HG03066 (cell line): Measurements from ENCODE around the gene SLC16A13.
"Not testable (repeated sequence)": the region's sequence is repeated elsewhere in the genome, so short reads cannot be mapped to it uniquely, and the experiment has no call there.

Experiments
- ATAC-seq: cut with Tn5 transposase; IDR thresholded peaks from one replicate; pipeline ENCODE4 v1.9.1; 2021; ENCODE audit warnings: low read depth; ENCODE audit not compliant: unreplicated experiment

SLC16A13 gene, protein sequence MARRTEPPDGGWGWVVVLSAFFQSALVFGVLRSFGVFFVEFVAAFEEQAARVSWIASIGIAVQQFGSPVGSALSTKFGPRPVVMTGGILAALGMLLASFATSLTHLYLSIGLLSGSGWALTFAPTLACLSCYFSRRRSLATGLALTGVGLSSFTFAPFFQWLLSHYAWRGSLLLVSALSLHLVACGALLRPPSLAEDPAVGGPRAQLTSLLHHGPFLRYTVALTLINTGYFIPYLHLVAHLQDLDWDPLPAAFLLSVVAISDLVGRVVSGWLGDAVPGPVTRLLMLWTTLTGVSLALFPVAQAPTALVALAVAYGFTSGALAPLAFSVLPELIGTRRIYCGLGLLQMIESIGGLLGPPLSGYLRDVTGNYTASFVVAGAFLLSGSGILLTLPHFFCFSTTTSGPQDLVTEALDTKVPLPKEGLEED

DNA sequence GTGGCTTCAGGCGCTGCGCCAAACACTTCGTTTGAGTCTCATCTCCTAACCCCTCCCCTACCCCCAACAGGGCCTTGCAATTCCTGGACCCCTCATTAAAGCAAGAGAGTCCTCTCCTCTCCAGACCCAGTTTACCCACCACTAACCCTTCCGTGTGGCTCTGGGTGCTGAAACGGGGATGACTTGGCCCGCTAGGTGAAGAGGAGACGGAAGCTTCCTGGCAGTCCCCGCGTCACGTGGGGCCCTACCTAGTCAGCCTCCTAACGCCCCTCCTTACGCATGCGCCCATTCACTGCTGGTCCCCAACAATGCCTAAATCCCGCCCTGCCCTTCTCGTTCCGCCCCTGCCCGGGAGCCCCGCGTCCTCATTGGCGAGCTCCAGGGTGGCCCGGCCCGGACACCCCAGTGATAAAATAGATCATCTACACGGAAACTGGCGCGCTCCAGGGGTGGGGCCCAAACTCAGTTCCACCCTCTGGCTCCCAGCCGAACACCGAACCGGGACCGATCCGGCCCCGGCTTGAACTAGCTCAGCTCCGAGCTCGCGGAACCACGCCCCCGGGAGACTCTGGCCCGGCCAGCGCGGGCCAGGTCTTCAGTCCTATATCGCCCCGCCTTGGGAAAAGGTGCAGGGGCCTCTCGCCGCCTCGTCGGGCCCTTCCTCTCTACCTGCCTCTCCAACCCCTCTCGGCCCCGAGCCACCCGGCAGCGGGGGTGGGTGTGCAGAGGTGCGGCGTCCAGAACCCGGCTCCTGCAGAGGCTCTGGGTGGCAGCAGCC, at the start of gene SLC16A13:
TSS of gene SLC16A13 (plus strand) at position 425 of the 778 bp plus-strand sequence. CDS start 368 bp downstream, outside the sequence.
- peak; percentile 90 for ATAC-seq

DNA sequence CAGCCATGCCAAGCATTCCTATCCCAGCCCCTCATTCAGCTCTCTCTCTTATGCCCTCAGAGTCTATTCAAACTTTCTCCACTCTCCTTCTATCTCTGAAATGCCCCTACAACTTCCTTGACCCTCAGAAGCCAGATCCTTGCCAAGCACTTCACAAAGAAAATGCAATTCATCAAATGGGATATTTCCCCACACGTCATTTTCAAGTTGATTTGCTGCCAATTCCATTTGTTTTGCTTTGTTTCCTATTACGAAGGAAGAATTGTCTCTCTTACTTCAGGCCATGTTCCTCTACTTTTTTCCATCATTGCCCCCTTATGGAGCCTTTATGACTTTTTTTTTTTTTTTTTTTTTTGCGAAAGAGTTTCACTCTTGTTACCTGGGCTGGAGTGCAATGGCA, 49.1 kb upstream of the SLC16A13 start:
- ATAC-seq = no peak

DNA sequence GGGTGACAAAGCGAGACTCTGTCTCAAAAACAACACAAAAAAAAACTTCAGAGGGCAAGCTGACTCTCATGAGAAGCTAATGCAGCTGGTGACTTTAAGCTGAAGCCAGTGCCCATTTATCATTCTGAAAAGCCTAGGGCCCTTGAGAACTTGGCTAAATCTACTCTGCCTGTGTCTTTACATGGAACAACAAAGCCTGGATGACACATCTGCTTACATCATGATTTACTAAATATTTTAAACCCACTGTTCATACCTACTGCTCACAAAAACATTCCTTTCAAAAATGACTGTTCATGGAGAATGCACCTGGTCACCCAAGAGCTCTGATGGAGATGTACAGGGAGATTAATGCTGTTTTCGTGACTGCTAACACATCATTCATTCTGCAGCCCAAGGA, 46.0 kb upstream of the SLC16A13 start:
- ATAC-seq = no peak

DNA sequence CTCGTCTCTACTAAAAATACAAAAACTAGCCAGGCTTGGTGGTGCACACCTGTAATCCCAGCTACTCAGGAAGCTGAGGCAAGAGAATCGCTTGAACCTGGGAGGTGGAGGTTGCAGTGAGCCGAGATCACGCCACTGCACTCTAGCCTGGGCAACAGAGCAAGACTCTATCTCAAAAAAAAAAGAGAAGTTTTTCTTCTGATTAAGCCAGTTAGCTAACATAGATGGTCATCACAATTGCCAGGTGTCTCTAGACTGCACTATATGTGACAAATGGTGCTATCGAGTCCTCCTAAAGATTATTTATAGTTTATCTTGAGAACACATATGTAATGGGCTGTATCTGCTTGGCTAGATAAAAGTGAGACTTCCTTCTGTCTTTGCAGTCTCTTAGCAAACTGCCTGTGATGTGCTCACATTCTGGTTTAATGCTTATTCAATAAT, 42.2 kb upstream of the SLC16A13 start:
- not testable (repeated sequence) for ATAC-seq

DNA sequence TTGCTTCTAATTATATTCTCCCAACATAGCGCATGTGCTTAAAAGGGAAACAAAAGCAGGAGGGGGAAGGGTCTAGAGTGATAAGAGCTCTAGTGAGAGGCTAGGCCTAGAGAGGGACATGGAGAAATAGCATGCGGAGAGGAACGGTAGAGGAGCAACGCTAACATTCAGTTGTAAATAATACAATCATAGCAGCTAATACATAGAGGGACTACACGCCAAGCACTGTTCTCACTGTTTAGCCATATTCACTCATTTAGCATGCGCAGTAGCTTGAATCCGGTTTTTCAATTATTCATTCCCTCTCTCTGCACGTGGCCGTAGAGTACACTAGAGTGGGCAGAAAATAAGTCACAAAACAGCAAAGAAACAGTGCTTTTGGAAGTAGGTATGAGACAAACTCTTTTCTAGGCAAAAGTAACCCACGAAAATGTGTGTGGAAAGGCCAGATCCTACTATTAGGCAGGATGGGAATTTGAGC, 41.7 kb upstream of the SLC16A13 start:
- no peak for ATAC-seq

DNA sequence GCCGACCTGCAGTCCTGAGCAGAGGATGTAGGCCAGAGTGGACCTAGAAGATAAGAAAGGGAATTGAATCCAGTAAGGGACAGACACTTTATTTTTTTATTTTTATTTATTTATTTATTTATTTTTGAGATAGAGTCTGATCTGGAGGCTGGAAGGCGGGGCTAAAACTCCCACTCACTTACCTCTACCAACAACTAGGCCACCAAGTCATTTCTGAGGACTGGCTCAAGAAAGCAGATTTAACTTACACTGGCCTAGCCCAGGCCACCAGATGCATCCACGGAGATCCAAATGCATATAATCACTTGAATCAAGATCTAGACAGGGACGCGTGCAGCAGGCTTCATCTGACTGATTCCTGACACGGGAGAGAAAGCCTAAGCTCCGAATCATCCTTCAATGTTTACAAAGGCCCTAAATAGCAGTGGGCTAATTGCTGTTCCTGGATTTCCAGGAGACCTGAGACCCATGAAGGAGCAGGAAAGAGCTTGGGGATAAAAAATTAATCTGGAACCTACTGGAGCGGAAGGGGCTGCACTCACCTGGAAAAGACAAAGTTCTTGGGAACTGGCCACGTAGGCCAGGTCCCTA, 41.1 kb upstream of the SLC16A13 start:
- no peak for ATAC-seq

DNA sequence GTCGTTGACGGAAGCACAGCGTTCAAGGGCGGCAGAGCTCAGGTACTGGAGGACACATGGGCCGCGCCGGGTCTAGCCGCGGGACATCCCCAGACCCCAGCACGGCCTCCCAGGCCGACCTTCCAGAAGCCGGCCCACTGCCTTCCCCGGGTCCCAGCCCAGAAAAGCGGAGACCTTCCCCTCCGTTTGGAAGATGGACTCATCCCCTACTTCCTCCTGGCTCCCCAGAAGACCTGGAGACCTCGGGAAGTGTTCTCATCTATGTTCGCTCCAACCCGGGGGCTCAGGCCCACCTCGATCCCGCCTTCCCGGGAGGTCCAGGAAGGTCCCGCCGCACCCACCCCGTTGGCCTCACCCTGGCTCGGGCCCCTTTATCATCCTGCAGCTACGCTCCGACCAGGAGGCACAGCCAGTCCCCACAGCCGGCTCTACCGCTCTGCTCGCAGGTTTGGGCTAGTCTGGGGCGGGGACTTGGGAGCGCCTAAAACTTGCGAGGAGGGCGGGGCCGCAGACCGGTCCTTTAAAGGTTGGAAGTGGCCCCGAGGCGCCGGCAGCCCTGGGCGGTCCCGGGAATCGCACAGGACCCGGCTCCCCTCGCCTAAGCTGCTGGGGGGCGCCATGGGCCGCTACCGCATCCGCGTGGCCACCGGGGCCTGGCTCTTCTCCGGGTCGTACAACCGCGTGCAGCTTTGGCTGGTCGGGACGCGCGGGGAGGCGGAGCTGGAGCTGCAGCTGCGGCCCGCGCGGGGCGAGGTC, 40.1 kb upstream of the SLC16A13 start, which contains the start of gene ALOX12:
TSS of gene ALOX12 (plus strand) at position 550 of the 756 bp plus-strand sequence. CDS start at position 619, 69 bp downstream.
- no peak for ATAC-seq

DNA sequence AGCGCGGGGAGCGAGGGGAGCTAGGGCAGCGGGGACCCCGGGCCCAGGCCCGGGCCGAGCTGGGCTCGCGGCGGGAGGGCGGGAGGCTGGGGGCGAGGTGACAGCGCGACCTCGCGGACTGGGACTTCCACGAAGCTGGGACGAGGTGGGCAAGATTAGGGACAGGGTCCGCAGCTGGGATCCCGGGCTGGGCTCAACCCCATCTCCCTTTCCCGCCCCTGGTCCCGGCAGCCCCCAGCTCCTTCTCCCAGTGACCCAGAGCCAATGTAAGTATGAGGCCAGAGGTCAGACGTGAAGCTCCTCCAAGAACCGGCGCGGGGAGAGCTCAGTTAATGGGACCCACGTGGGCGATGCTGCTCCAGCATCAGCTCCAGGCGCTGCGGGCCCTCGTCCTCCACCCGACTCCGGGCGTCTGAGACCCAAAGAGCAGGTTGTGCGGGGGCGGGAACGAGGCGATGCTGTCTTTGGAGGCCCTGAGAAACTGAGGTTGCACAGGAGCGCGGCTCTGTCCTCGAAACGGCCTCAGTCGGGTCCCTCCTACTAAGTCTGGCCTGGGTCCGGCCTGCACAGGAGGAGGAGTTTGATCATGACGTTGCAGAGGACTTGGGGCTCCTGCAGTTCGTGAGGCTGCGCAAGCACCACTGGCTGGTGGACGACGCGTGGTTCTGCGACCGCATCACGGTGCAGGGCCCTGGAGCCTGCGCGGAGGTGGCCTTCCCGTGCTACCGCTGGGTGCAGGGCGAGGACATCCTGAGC, 39.4 kb upstream of the SLC16A13 start:
- no peak for ATAC-seq

DNA sequence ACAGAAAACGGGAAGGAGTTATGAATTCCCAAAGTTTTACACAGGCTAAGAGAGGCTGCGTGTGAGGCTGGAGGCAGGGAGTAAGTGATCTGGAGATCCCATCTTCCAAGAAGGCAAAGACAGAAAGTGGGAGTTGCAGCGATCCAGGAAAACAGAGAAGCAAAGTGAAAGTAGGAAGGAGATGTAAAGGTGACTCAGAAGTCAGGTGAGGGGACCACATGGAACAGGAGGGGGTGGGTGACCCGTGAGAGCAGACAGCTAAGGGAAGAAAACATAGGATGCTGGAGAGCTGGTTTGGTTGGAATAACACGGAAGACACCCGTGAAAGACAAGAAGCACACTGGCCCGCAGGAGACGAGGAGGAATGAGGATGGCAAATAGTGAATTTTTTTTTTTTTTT, 38.6 kb upstream of the SLC16A13 start:
- ATAC-seq = no peak

DNA sequence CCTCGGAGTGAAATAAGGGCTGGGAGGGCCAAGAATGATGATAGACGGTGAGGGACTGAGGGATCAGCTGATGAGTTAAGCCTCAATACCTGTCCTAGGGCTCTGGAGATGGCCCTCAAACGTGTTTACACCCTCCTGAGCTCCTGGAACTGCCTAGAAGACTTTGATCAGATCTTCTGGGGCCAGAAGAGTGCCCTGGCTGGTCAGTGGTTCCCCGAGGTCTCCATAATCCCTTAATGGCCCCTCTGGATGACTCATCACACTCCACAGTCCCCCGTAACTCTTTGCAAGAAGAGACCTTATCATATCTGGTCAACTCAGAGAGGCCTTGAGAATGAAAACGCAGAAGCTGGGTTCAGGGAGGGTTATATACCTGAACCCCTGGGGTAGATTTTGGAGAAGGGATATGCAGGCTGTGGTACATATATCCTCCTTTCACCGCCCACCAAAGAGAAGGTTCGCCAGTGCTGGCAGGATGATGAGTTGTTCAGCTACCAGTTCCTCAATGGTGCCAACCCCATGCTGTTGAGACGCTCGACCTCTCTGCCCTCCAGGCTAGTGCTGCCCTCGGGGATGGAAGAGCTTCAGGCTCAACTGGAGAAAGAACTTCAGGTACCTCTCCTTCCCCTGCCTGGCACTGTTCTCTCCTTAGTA, 36.8 kb upstream of the SLC16A13 start:
- no peak for ATAC-seq

DNA sequence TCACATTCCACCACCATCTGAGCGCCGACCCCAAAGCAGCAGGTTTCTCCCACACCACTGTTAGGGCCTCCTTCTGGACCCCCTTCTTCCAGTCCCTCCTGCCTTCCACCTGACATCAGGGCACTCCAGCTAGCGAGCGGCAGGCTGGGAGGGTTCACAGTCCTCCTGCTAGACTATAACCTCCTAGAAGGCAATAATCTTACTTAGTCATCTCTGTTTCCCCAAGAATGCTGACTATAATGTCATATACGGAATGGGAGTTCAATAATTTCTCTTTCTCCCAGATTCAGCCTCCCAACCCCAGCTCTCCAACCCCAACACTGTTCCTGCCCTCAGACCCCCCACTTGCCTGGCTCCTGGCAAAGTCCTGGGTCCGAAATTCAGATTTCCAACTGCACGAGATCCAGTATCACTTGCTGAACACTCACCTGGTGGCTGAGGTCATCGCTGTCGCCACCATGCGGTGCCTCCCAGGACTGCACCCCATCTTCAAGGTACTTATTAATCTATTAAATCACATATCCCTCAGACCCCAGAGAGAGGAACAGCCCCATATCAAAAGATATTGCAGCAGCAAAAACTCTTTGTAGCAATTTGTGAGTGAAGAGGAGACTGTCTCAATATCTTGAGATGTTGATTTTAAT, 34.4 kb upstream of the SLC16A13 start:
- ATAC-seq = no peak

DNA sequence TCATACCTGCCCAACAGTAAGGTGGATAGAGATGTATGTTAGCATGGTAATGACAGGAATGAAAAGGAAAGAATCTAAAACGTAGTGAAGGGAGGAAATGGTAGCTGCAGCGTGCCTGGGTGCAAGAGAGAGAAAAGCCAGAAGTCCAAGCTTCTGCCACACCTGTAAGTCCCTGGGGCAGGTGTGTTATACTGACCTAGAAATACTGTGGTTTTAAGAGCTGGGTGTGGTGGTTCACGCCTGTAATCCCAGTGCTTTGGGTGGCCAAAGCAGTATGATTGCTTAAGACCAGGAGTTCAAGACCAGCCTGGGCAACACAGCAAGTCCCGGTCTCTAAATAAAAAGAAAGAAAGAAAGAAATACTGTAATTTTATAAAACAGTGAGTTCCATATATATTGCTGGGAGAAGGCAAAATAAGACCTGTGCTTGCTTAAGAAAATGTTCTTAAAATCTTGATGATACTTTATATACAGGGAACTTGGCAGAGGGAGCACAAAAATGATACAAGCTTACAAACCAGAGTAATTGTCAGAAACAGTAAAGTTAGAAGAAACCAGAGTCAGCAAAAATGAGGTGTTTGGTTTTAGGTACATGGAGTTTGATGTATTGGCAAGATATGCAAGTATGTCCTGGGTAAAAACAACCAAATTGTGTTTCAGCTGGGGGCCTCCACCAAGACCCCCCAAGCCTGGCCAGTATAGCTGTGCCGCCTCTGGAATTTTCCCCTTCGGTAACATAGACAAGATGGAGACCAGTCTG, 33.3 kb upstream of the SLC16A13 start:
- ATAC-seq = no peak

DNA sequence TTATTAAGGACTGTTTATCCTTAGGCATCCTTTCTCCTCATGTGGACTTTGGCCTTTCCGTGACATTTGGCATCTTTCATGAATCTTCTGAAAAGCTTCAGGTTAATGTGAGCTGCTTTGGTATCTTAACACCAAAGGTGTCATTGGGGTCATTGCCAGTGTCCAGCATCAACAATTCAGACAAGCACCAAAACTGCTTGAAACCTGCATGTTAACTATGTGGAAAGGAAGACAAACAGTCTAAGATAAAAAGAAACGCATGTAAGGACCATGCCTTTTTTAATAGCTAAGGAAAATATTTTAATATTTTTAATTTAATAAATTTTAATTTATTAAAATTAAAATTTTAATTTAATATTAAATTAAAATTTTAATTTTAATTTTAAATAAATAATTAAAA, 32.1 kb upstream of the SLC16A13 start:
- ATAC-seq = no peak

DNA sequence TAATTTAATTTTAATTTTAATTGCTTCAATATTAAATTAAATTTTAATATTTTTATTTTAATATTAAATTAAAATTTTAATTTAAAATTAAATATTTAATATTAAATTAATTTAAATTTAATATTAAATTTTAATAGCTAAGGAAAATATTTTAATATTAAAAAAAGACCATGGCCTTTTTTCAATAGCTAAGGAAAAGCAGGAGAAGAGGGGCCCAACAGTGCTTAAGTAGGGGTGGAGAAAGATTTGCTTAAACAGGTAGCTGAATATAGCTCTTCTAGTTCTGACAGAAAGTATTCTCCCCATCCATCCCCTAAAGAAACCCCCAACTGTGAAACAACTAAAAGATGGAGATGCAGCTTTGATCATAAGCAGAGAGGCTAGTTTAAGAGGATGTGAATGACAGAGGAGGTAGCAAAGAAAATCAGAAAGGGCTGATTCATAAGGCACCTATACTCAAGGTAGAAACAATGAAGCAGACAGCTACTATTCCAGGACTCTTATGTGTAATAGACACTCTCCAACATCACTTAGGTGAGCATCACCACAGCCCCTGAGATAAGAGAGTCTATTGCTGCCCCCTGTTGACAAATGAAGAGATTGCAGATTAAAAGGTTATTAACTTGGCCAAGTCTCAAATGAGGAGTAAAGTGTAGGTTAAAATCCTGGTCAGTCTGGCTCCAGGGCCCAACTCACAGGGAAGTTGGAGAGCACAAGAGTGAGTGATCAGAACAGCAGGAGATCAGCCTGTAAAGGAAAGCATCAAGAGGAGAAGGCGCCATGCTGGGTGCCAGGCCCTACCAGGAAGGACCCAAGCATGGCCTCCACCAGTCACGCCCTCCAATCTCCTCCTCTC, 31.2 kb upstream of the SLC16A13 start:
- no peak for ATAC-seq

DNA sequence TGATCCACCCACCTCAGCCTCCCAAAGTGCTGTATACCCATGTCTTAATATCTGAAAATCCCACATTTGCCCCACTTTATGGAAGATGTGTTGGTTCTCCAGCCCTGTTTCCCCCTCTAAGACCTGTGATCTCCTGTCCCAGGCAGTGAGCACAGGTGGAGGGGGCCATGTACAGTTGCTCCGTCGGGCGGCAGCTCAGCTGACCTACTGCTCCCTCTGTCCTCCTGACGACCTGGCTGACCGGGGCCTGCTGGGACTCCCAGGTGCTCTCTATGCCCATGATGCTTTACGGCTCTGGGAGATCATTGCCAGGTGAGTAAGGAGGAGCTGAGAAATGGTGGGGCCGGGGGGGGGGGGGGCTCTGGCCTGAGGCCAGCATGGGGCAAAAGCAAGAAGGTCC, 30.1 kb upstream of the SLC16A13 start:
- ATAC-seq = no peak

DNA sequence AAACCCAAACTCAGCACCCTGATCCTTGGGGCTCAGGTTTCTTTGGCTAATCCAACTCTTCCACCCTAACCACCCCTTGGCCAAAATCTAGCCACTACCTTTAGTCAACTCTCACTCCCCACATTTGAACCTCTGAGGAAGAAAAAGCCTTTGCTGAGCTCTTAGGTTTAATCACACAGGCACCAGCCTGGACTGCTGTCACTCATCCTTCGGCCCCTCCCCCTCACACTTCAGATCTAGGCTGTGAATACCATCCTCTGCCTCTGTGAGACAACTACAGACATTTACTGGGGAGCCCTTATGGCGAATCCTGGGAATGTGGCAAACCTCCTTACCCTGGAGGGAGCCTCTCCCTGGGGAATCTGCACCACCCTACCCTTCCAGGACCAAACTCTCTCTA, 28.7 kb upstream of the SLC16A13 start:
- no peak for ATAC-seq

DNA sequence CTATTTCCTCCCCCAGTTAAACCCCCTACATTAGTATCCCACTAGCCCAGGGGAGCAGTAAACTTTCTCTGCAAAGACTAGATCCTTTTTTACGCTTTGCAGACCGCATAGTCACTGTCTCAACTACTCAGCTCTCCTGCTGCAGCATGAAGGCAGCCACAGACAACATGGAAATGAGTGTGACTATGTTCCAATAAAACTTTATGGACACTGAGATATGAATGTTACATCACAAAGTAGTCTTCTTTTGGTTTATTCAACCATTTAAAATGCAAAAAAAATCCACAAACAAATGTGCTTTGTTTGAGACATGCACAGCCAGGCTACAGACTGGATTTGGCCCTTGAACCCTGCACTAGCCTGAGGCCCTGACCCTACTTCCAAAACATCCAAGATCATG, 25.3 kb upstream of the SLC16A13 start:
- no peak for ATAC-seq
